GM21717 (cell line): ENCODE measurements around the gene CFAP20DC.

ENCODE experiments used
- ATAC-seq: cut with Tn5 transposase; IDR thresholded peaks from one replicate; pipeline ENCODE4 v1.9.1; 2021; ENCODE audit warnings: mild to moderate bottlenecking, moderate library complexity; ENCODE audit not compliant: unreplicated experiment

CFAP20DC gene

DNA sequence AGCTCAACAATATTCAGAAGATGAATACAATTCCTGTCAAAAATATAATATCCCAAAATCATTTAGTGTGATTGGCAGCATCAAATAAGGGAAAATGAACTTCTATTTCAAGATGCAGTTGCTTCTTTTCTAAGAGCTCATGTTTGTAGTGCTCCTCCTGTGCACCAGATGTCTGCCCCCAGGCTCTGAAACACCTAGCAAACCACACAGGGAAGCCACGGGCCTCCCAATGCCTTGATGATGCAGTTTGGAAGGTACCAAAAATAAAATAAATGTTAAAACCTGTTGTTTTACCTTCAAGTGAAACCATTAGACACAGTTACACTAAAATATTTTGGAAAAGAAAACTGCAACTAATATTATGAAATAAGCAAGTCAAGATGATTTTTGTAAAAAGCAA, 22.2 kb downstream of the CFAP20DC start:
- ATAC-seq = no peak

DNA sequence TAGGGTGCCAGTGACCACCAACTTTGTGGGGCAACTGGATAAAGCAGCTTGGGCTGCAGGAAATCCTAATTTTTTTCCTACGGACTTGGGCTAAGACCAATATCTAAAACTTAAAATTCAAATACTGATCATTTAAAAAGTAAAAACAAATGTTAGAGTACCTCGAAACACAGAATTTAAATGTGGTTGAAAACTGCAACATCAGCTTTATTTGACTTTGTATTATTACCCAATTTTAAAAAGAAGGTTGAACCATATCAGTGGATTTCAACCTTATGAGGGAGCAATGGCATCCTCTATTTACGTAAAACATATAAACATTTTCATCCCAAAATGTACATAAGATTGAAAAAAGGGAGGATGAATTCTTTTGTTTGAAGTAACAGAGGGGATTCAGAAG, 26.2 kb downstream of the CFAP20DC start:
- ATAC-seq = no peak

DNA sequence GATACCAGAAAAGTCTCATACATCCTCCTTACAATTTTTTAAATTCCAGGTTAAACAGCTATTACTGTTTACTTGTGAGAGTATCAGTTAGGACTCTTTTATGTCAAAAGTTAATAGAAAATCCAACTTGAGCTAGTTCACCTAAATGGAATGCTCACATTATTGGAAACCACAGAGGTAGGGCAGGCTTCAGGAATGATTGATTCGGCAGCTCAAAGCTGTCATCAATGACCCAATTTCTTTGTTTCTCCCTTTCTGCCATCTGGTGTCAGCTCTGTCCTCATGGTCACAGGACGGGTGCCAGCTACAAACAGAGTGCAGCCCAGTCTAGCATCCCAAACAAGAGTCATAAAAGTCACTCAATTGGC, 32.2 kb downstream of the CFAP20DC start:
- ATAC-seq = no peak

DNA sequence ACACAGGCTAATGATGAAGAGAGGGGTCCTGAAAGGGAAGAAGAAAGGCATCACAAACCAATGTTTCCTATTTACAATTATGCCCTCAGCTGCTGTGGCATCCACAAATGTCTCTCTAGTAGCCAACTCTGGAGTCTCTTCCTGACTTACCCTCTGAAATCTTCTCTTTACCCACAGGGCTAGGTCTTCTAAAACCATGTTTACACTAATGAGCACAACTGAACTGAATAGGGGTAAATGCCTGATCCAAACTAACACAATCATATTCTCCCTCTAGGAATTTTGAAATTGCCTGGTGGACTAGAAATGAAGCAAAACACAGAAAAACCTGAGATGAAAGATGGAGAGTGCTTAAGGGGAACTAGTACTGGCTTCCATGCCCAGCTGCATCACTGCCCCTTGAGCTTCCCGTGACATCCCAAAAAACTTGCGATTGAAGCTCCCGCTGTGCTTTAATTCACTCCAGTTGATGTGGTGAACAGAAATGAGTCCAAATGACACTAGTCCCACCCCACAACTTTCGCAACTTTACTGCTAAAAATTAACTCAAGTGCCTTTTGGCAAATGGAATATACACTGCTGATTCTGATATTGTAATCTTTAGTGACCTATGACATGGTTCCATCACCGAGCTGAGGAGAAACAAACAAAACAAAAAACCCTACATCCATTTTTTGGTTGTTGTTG, 32.8 kb downstream of the CFAP20DC start:
- ATAC-seq = no peak

DNA sequence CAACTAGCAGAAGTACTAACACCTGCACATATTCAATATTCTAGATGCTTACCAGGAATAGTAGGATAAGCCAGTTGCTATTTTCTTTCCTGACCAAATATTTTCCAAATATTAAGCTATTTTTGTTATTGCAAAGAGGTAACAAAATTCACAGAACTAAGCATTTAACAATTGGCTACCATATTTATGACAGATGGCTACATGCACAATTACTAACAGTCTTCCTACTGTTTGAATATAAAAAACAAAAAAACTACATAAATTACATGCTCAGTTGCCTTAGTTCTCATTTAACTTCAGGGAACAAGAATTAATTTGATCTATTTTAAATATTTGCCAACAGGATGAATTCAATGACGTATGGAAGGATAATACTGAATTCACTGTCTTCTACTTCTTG, 36.2 kb downstream of the CFAP20DC start:
- no peak for ATAC-seq

DNA sequence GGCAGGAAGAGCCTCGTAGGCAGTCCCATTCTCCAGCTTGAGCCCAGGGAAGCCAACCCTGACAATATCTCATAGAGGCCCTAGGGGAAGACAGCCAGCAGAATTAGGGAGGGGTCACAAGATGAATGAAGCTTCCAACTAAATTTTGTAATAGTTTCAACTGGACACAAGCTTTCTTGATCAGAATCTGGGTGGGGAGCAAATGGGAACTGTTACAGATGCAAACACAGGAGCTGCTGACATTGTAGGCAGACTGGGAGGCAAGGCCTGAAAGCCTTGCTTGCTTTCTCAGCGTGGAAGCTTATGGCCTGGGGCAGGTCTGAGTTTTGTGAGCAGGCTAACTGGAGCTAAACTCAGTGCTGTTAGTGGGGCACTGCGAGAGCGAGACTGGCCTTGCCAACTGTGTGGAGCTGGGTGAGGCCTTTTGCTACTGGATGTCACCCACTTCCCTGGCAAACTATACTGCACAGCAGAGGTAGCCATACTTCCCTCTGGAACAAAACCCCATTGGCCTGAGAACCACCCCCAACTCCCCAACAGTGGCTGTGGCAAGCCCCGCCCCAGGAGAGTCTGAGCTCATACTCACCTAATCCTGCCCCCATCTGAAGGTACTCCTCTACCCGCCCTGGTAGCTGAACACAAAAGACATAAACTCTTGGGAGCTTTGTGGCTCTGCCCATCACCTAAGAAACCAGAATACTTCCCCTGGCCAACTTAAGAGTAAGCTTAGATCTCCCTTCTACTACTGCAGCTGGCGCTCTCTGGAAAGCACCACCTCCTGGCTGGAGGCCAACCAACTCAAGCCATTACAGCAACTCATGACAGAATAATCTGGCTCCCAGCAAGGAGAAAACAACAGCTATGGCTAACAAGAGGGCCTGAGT, 42.9 kb downstream of the CFAP20DC start:
- ATAC-seq = no peak

DNA sequence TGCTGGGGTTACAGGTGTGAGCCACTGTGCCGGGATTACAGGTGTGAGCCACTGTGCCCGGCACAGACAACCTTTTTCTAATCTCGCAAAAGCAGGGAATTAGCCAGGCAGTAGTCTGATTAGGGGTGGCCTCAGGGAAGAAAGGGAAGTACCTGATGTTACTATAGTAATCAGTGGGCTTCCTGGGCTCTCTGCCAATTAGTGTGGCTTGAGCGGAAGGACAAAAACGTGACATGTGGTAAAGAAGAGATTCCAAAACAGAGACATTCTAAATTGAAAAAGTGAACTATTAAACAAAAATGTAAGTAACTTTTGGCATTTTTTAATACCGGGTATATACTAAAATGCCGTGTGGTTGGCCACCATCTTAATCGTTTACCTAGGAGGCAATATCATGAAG, 48.1 kb downstream of the CFAP20DC start:
- no peak for ATAC-seq

DNA sequence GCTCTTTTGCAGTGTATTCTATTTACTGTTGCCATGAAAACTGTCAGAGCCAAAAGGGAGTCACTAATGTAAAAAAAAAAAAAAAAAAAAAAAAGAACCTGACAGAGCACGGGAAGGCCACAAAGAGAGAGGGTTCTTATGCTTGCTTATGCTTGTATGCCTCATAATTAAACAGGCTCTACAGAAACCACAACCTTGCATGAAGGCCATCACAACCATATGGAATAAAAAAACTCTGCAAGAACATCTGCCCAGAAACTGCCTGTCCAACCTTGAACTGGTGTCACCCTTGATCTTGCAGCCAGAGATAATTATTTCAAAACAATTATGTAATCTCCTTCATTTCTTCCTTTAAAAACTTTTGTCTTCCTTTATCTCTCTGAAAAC, 50.1 kb downstream of the CFAP20DC start:
- no peak for ATAC-seq

DNA sequence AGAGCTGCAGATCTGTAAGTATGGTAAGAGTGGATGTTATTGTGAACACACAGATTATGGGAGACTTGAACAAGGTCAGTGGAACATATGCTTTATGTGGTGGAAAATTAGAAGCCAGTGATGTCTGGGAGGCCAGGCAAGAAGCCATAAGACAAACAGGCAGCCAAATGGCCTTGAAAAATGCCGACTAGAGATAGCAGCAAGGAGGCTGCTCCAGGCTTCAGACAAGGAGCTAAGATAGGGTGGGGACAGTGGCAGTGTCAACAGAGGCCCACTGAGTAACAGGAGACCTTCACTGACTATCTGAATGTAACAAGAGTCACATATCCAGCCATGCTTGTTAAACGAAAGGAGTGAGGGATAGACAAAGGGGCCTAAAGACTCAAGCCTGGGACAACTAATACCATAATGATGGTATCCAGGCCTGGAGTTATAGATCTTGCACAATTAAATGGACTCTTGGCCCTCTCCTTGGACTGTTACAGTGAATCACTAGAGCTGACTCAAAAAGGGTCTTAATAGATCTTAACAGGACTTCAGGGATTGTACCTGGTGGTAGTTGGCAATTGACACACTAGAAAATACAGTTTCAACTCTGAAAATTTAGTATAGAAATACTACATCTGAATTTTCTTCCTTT, 50.6 kb downstream of the CFAP20DC start:
- ATAC-seq = no peak

DNA sequence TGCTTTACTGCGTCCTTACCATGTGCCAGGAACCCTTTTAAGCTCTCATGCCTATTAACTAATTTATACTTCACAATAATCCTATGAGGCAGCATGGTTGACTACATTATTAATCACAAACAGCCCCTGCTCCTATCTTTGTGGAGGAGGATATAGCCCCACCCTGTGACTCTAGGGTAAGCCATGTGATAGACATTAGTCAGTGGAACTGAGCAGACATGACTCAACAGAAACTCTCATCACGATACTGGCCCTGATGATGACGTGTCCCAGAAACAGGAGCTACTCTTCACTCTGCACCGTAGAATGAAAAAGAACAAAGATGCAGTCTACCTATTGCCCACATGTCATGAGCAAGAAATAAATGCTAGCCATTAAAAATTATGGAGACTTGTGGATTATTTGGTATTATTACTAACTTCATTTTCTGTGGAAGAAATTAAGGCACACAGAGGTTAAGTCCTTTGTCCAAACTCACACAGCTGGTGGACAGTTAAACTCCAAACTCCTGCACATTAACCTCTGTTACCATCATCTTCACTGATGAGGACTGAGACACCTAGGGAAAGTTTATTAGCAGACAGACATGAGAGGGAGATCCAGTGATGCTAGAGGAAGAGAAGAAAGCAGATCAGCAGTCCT, 51.2 kb downstream of the CFAP20DC start:
- ATAC-seq = no peak

DNA sequence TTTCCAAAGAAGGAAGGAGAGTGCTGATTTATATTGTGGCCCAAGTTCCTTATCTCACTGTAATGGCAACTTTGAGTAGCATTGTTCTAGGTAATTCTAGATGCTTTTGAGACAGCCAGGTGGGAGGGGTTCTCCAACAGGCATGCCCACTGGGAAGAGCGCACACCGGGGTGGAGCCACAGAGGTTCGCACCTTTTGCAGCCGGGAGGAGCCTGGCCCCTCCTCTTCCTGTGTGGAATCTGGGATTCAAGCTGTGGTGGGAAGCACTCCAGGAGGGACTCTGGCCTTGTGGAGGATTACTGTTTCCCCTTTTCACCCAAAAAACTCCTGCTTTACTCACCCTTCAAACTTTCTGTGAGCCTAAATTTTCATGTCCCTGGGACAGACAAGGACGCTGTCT, 53.1 kb downstream of the CFAP20DC start:
- ATAC-seq = no peak

DNA sequence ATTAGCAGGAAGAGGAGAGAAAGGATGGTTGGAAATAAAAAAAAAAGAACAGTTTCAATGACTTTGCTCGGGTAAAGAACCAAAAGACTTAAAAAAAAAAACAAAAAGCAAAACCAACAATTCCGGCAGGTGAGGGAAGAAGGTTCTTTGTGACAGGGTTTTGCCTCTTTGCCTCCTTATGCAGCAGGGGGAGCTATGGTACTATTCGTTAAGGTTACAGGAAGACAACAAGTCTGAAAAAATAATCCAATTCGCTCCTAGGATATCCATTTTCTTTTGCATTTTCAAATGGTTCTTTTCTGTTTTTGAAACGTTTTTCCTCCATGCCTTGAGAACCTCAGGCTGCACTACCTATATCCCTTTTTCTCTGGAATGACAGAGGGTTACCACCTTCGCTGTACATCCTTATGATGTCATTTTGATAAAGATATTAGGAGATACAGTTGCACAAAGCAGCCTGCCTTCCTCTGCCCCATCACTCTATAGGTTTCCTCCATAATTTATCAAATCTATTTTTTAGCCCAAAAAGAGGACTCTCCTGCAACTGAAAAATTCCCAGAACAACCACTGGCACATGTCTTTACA, 55.0 kb downstream of the CFAP20DC start:
- no peak for ATAC-seq

DNA sequence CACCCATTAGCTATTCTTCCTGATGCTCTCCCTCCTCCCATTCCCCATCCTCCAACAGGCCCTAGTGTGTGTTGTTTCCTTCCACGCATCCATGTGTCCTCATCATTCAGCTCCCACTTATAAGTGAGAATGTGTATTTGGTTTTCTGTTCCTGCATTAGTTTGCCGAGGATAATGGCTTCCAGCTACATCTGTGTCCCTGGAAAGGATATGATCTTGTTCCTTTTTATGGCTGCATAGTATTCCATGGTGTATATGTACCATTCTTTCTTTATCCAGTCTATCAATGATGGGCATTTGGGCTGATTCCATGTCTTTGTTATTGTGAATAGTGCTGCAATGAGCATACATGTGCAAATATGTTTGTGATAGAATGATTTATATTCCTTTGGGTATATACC, 56.3 kb downstream of the CFAP20DC start:
- ATAC-seq = no peak

DNA sequence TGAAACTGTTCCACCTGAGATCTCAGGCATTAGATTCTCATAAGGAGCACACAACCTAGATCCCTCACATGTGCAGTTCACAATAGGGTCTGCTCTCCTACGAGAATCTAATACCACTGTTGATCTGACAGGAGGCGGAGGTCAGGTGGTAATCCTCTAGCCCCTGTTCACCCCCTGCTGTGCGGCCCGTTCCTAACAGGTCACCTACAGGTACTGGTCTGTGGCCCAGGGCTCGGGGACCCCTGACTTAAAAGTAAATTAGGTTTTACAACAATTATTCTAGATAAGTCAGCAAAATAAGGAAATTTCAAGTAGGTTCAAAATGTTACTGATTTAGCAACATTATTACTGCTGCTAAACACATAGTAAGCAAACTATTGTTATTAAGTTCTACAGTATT, 58.2 kb downstream of the CFAP20DC start:
- ATAC-seq = no peak

DNA sequence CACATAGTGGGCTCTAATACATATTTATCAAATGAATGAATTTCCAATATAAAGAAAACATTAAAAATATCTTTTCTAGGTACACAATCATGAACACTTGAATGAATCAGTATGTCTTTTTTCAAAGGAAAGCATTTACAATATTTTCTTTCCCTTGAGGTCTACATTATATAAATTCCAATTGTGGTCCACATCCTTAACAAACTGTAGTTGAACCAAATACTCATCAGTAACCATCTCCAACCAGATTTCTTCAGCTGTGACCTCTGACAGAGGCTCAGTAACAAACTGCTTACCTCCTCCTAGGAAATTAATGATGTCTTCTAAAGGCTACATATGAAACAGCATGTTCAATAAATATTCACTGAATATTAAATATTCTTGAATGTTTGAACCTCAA, 58.8 kb downstream of the CFAP20DC start:
- ATAC-seq = no peak

DNA sequence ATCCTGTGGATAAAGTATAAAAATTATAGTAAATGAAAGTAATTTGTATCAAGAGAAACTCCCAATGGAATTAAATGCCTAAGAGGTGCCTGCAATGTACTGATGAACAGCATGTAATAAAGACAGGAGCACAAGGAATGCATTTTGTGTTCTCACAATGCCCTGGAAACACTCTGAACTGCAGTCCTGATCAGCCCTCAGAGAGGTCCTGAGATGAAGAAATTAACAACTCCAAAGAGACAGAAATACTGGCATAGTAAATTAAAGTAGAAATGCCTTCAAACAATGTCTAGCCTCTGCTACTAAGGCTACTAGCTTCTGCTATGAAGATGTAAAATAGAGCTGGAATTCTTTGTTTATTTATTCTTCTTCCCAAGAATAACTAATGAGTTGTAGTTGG, 59.9 kb downstream of the CFAP20DC start:
- ATAC-seq = no peak

DNA sequence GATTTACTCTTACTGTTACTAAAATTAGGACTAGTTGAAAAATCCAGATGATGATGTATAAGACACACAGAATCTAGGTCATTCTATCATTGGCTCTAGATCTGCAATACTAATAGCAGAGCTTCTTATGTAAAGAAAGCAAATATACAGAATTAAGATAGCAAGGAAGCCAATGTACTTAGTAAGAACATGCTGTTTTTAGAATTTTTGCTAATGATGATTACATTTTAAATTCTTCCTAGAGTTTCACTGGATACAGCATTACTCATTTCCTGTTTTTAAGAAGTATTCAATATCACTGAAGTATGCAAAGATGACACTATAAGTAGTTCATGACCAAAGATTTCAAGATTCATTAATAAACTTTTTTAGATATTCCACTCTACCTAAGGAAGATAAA, 60.7 kb downstream of the CFAP20DC start:
- no peak for ATAC-seq

DNA sequence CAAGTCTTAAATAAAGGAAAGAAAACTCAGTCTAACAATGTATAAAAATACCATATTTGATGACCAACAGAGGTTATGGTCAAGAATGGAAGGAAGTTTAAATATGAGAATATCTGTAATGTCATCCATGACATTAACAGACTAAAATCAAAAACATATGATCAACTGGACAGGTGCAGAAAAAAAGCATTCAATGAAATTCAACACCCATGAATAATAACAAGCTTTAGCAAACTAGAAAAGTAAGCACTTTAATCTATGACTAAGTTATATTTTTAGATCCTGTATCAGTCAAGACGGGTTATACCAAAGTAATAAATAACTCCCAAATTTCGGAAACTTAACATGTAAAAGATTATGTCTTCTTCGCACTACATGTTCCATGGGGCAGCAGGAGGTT, 61.8 kb downstream of the CFAP20DC start:
- ATAC-seq = no peak

DNA sequence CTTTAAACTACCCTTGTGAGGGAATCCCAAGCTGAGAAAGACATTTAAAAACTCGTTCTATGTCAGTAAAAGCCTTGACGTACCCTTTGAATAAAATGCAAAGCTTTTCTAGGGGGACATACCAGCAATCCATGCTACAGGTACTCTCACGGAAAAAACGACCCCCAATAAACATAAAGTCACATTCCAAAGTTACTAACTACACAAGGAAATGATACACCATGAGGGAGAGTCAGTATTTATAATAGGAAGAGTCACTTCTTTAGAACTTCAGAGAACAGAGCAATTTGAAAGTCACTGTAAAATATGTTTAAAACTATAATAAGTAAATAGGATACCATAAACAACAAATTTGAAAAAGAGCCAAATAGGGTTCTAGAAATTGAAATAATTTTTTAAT, 63.2 kb downstream of the CFAP20DC start:
- ATAC-seq = no peak

DNA sequence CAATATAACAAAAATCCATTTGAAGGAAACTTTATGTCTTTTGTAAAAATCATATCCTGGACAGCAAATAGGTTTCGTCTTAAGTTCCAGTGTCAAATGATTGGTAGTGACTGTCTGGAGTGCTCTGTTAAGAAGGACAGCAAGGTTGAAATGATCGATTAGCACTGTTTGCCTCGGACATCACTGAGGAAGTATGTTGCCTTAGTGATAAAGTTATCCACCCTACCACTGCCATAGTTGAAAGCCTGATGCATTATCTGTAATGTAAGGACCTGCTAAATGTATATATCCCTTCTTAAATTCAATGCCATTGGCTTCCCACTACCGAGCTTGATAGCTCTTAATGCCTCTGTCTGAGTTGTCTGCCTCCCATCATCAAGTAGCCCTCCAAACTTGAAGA, 70.0 kb downstream of the CFAP20DC start:
- no peak for ATAC-seq

DNA sequence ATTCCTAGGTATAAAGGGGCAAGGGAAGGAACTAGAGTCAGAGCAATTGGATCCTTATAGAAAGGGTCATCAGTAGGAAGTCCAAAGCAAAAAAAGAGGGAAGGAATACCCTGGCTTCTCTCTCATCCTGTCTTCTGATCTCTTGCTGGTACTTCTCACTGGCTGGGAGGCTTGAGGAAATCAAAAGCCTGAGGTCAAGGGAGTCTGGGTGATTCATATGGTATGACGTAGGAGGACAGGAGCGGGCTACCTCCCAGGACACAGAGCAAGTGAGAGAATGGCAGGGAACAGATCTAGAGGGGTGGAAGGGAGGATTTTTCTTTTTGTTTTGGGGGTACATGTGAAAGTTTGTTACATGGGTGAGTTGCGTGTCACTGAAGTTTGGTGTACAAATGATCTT, 76.0 kb downstream of the CFAP20DC start:
- no peak for ATAC-seq
